Activated CD4-positive, CD25-positive, alpha-beta regulatory T cell treated with anti-CD3 and anti-CD28 coated beads, Interleukin-2, amount 50 U/mL, for 16 hours (primary cell): ENCODE data around the gene RALA.
A peak's percentile ranks its signal among the peaks of the same experiment; 100 is the strongest.
"Not testable (repeated sequence)": the region's sequence is repeated elsewhere in the genome, so short reads cannot be mapped to it uniquely, and the experiment has no call there.

ENCODE experiments used
- DNase-seq: peaks from one replicate; pipeline ENCODE4 v3.0.0-alpha.2; 2020; ENCODE audit warnings: low read depth, low spot score

The RALA gene

GRCh38 chr7:39727231-39728012, 104.0 kb downstream of the RALA start:
- DNase-seq, result no peak

DNA sequence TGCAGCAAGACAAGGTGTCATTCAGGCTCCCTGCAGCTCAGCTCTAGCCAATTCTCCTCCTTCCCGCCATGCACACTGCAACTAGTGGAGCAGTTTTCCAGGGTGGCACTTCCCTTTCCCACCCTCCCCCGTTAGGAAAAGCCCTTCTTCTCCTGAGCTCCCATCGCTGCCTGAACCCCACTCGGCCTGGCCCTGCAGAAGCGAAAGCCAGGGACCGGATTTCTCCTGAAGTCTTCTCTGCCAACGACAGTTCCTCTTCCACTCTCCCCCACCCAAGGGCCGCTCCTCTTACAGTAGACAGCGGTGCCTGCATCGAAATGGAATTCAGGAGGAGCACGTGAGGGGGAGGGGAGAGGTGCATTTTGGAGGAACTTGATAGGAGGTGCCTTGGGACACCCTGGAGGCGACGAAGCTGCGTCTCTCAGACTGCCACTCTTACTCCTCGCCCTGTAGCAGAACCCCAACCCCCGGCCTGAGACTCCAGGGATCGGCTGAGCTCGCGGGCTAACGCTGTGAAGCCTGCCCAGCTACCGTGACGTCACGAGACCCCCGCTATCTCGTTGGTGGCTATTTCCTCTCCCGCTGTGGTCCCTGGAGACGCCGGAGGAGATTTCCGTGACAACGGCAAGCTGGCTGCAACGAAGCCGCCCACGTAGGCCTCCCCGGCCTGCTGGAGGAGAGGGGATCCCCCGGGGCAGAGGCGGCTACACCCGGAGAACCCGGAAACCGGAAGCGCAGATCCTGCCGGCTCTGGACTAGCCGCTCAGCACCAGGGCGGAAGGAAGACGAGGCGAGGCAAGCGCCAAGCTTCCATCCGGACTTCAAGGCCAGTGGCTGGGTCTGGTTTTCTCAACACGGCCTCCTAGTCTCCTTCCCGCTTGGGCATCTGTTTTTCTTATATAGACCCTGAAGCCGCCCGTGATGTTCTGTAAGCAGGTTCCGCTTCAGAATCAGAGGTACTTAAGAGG, 109.7 kb downstream of the RALA start:
- peak; percentile 86 for DNase-seq

- no peak for DNase-seq
Measured at GRCh38 chr7:39733881-39734632, 110.7 kb downstream of the RALA start.

GRCh38 chr7:39734633-39735004, 111.2 kb downstream of the RALA start:
- no peak for DNase-seq

DNA sequence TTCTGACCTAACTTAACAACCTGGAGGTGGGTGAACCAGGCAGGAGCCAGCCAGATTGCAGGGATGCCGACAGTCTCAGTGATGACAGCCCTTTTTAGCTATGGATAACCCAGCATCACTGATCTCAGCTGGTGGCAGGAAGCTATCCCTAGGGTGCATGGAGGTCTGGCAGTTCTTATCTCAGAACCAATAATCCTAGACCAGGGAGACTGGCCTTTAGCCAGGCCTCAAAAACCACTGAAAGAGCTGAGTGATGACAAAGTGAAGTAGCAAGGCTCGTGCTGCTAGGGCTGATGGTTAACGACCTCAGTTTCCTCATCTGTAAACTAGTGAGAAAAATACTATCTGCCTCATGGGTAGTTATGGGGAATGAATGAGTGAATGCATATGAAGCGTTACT, 112.5 kb downstream of the RALA start:
- DNase-seq, result no peak

- DNase-seq, result no peak
Measured at GRCh38 chr7:39741942-39742623, 118.7 kb downstream of the RALA start.

DNA sequence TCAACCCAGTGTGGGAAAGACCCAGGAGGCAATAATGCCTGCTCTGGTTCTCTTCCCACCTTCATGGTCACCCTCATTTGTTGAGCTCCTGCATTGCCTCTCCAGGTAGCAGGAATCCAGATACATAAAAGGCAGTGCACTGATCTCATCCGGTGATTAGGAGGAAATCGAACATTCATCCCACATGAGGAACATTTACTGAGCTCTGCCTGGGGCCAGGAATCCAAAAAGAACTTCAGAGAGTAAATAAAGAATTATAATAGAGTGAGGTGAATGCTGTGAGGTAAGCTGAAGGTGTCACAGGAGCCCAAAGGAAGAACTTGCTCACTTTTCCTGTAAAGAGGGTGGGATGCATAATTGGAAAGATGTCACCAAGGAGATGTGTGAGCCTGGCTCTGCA, 121.2 kb downstream of the RALA start:
- no peak for DNase-seq

- no peak for DNase-seq
Measured at GRCh38 chr7:39745320-39745719, 121.9 kb downstream of the RALA start.

DNA sequence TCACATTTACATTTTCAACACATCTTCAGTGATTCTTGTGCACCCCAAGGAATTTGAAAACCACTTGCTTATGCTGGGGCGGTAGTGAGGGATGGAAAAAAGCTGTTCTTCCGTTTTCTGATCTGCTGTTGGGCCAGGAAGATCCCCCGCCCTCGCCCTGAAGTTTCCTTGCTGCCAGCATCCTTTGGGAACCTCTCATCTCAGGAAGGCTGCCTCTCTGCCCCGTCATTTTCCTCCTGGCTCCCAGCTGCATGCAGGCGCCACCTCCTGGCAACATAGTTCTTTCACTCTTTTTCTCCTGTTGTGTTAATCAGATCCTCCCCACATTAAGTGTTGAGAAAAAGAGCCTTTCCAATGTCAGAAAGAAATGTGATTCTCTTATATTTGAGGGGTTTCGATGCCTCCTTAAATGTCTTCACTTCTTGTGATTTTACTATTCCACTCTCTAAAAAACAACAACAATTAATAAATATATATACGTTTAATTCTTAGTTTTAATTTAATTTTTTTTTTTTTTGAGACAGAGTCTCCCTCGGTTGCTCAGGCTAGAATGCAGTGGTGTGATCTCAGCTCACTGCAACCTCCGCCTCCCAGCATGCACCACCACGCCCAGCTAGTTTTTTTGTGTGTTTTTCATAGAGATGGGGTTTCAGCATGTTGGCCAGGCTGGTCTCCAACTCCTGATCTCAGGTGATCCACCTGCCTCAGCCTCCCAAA, 122.9 kb downstream of the RALA start:
- peak; percentile 21 for DNase-seq

DNA sequence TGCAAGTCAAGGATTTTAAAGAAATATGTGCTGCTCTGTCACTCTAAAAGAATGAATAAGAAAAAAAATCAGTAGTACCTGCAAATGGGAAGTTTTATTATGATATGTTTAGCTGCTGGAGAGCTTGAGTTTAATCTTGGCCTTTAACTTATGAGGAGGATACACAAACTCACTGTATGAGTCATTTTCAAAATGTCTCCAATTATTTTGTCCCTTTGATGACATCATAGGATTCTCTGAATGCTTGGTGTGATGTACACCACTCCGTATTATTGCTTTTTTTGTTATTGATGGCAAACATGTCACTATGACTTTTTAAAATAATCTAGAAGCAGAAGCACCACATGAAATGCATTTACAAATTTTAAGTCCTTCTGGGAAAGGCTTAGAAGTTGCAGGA, 125.8 kb downstream of the RALA start:
- no peak for DNase-seq

DNA sequence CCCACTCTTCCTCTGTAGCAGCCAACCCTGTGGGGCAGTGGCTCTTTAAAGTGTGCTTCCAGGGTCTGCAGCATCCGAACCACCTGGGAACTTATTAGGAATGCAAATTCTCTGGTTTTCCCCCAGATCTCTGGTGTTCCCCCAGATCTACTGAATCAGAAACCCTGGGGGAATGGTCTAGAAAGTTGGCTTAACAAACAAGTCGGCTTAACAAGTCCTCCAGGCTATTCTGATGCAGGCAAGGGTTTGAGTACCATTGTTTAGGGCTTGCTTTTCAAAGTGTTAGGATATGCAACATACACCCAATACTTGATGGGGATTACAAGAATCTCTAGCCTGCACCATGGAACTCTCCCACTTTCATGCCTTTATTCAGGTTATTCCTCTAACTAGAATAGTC, 126.3 kb downstream of the RALA start:
- no peak for DNase-seq

- DNase-seq, result no peak
Measured at GRCh38 chr7:39750253-39751077, 127.1 kb downstream of the RALA start.

GRCh38 chr7:39753237-39753636, 129.9 kb downstream of the RALA start:
- not testable (repeated sequence) for DNase-seq

DNA sequence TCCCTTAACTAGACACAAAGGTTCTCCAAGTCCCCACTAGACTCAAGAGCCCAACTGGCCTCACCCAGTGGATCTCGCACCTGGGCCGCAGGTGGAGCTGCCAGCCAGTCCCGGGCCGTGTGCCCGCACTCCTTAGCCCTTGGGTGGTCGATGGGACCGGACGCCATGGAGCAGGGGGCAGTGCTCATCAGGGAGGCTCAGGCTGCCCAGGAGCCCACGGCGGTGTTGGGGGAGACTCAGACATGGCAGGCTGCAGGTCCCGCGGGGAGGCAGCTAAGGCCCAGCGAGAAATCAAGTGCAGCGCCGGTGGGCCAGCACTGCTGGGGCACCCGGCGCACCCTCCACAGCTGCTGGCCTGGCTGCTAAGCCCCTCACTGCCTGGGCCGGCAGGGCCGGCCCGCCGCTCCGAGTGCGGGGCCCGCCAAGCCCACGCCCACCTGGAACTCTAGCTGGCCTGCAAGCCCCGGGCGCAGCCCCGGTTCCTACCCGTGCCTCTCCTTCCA, 130.5 kb downstream of the RALA start:
- no peak for DNase-seq

DNA sequence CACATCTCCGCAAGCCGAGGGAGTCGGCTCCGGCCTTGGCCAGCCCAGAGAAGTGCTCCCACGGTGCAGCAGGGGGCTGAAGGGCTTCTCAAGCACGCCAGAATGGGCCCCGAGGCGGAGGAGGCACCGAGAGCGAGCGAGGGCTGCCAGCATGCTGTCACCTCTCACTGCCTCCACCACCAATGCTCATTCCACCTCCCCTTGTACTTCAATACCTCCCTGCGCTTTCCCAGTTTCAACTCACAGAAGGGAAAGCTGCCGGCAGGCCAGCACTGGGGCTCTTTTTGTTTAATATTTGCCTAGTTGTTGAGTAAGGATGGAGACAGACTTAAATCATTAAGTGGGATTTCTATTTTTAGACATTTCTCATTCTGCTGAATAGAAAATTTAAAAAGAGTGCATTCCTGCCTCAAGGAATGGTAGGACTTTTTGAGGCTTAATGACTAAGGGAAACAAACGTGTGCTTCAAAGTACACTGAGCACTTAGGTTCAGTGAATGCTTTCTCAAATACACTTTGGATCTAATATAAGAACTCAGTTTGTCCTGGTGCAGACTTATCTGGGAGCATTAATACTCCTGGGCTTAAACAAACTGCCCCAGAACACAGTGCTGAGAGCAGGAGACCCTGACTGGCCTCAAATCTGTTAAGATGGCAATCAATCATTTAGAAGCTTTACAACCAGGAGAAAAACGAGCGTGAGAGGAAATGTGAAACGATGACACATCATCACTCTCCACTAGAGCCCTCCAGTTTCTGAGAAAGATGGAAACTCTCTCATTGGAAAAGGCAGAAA, 131.2 kb downstream of the RALA start:
- DNase-seq, result no peak

- DNase-seq, result no peak
Measured at GRCh38 chr7:39757604-39758003, 134.2 kb downstream of the RALA start.
